Keratinocyte (primary cell): ENCODE data around the gene FTO. TPM values are rescaled to one million over a fixed set of nuclear protein-coding genes. Genes with fewer than 3 reads are reported as not detected.

Source experiments
- DNase-seq: peaks from one replicate; pipeline ENCODE4 v3.0.0-alpha.2; 2011; ENCODE audit warnings: low read depth, missing footprints, low spot score
- FAIRE-seq: peaks from 2 replicates; lab custom pipeline; 2011; peaks lifted over from hg19 to GRCh38; lab: Jason Lieb, UNC
- H2AFZ ChIP-seq: 2 replicates; pipeline ENCODE4 v1.6.0; 2012; ENCODE audit warnings: low read length, control low read depth, inconsistent platforms; ENCODE audit not compliant: control insufficient read depth
- H3K27ac ChIP-seq: 2 replicates; pipeline ENCODE4 v1.5.1; 2011; ENCODE audit warnings: low read length; ENCODE audit not compliant: control insufficient read depth, insufficient read depth
- H3K27me3 ChIP-seq: 3 replicates; pipeline ENCODE4 v1.6.0; 2011; ENCODE audit warnings: low read length; ENCODE audit not compliant: control insufficient read depth, insufficient read depth; ENCODE audit errors: extremely low read depth
- H3K36me3 ChIP-seq, 2 experiments: 2 replicates in 1 of 2; 3 replicates in 1 of 2; pipeline ENCODE4 v1.5.1; 2011; ENCODE audit warnings: low read length in 2 of 2, mild to moderate bottlenecking in 1 of 2; ENCODE audit not compliant: control insufficient read depth in 2 of 2, insufficient read depth in 2 of 2; ENCODE audit errors: extremely low read depth in 1 of 2
- H3K4me1 ChIP-seq: 3 replicates; pipeline ENCODE4 v1.5.1; 2011; ENCODE audit warnings: low read length; ENCODE audit not compliant: control insufficient read depth, insufficient read depth; ENCODE audit errors: extremely low read depth
- H3K4me2 ChIP-seq: 3 replicates; pipeline ENCODE4 v1.6.0; 2011; ENCODE audit warnings: low read depth, low read length; ENCODE audit not compliant: control insufficient read depth, insufficient read depth; ENCODE audit errors: extremely low read depth
- H3K4me3 ChIP-seq, 3 experiments: fragments of 200-600 bp in 1 of 3; sonication (generic) in 1 of 3; 2 replicates in 2 of 3; 3 replicates in 1 of 3; pipeline ENCODE4 v1.5.1; 2011 to 2016; ENCODE audit warnings: low read length in 3 of 3, mild to moderate bottlenecking in 3 of 3, control low read depth in 2 of 3, inconsistent platforms in 1 of 3, low read depth in 1 of 3, mixed read lengths in 1 of 3, mixed run types in 1 of 3, moderate library complexity in 1 of 3; ENCODE audit not compliant: control insufficient read depth in 2 of 3, insufficient read depth in 2 of 3; ENCODE audit errors: extremely low read depth in 1 of 3
- H3K79me2 ChIP-seq: 2 replicates; pipeline ENCODE4 v1.6.0; 2012; ENCODE audit warnings: low read length; ENCODE audit not compliant: control insufficient read depth, insufficient read depth
- H3K9ac ChIP-seq: 3 replicates; pipeline ENCODE4 v1.6.0; 2011; ENCODE audit warnings: low read length; ENCODE audit not compliant: control insufficient read depth, insufficient read depth; ENCODE audit errors: extremely low read depth
- H3K9me1 ChIP-seq: 3 replicates; pipeline ENCODE4 v1.6.0; 2011; ENCODE audit warnings: low read length; ENCODE audit not compliant: control insufficient read depth, insufficient read depth; ENCODE audit errors: extremely low read depth
- H3K9me3 ChIP-seq: 2 replicates; pipeline ENCODE4 v1.5.1; 2012; ENCODE audit warnings: low read depth, low read length; ENCODE audit not compliant: control insufficient read depth
- H4K20me1 ChIP-seq: 3 replicates; pipeline ENCODE4 v1.6.0; 2011; ENCODE audit warnings: low read length; ENCODE audit not compliant: control insufficient read depth, insufficient read depth; ENCODE audit errors: extremely low read depth
- CTCF ChIP-seq, 3 experiments: IDR thresholded peaks in 1 of 3; conservative IDR thresholded peaks in 1 of 3; optimal IDR thresholded peaks in 1 of 3; 2 replicates in 2 of 3; 3 replicates in 1 of 3; pipeline versions ENCODE3 to v1.5.1; 2011; ENCODE audit warnings: low read length in 3 of 3, mild to moderate bottlenecking in 3 of 3, moderate library complexity in 2 of 3, control low read depth in 1 of 3, inconsistent platforms in 1 of 3; ENCODE audit not compliant: insufficient read depth in 2 of 3; ENCODE audit errors: extremely low read depth in 1 of 3
- EZH2 ChIP-seq: IDR thresholded peaks from one replicate; pipeline ENCODE4 v1.6.1; 2012; ENCODE audit warnings: inconsistent platforms, mild to moderate bottlenecking, low read length, moderate library complexity
- dilution Hi-C: fragments of 300-500 bp; cut with MboI; formaldehyde crosslinking; loops from one replicate; pipeline ENCODE4 v1.7.0; 2020; ENCODE audit warnings: low sequenced_read_pairs; ENCODE audit not compliant: extremely low pct_ligation_motif_present
- polyA plus RNA-seq, 5 experiments: library from polyadenylated mRNA; depleted of rRNA in 3 of 5; stranded (reverse) in 3 of 5; stranded (forward) in 1 of 5; unstranded in 1 of 5; fragments of >200 nt; gene quantifications; 1 replicate in 1 of 5; 2 replicates in 3 of 5; 3 replicates in 1 of 5; pipeline versions ENCODE4 v1.2.1 to v1.2.3, GENCODE V29; 2011 to 2012; ENCODE audit warnings: missing spikeins in 2 of 5, low read depth in 1 of 5, low replicate concordance in 1 of 5

The FTO gene
- polyA plus RNA-seq, 1 donor (not counting 4 experiments of a cell fraction or from before 2014, with no cell fraction given): 56.4 TPM

DNA sequence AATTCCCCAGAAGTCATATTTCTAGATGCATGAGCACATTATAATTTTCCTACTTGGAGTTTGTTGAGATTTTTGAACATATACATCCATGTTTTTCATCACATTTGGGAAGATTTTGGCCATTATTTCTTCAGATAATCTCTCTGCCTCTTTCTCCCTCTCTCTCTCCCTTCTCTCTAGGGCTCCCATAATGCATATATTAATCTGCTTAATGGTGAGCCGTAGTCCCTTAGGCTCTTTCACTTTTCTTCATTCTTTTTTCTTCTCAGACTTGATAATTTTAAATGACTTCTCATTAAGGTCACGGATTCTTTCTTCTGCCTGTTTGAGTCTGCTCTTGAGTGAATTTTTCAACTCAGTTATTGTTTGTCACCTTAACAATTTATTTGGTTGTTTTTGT lies 481.1 kb downstream of the FTO start:
- TF ChIP-seq EZH2 (no peak), CTCF (optimal IDR thresholded peaks at IDR 0.05 in 1 of 3, IDR thresholded peaks at IDR 0.05 in 1 of 3, conservative IDR thresholded peaks at IDR 0.05 in 1 of 3; ENCODE audit: extremely low read depth in 1 of 3, insufficient read depth in 2 of 3, low read length in 3 of 3) (no peak)
- H3K79me2 ChIP-seq: no peaks in the 10 kb centered on the region
- no peak overlapping the region for H3K4me3 ChIP-seq
- FAIRE-seq (no peak), DNase-seq (no peak)
- dilution Hi-C loops: no loop called here
- H3K4me1 ChIP-seq: no peaks in the 10 kb centered on the region
- no peaks in the 10 kb centered on the region for H3K27me3 ChIP-seq
- H4K20me1 ChIP-seq: no peaks in the 10 kb centered on the region
- H3K36me3 ChIP-seq: no peaks in the 10 kb centered on the region
- H2AFZ ChIP-seq: no peak overlapping the region
- H3K9me1 ChIP-seq: no peaks in the 10 kb centered on the region
- no peaks in the 10 kb centered on the region for H3K9me3 ChIP-seq
- H3K9ac ChIP-seq: no peak overlapping the region
- no peak overlapping the region for H3K4me2 ChIP-seq
- no peak overlapping the region for H3K27ac ChIP-seq

- FAIRE-seq (no peak), DNase-seq (no peak)
- H3K4me3 ChIP-seq: no peak overlapping the region
- no peak overlapping the region for H3K4me2 ChIP-seq
- H3K79me2 ChIP-seq: no peaks in the 10 kb centered on the region
- H3K9ac ChIP-seq: no peak overlapping the region
- H3K27ac ChIP-seq: no peak overlapping the region
- H4K20me1 ChIP-seq: no peaks in the 10 kb centered on the region
- H3K9me3 ChIP-seq: no peaks in the 10 kb centered on the region
- H2AFZ ChIP-seq: no peak overlapping the region
- no peaks in the 10 kb centered on the region for H3K36me3 ChIP-seq
- no peak for TF ChIP-seq EZH2
- no peak for TF ChIP-seq CTCF (optimal IDR thresholded peaks at IDR 0.05 in 1 of 3, IDR thresholded peaks at IDR 0.05 in 1 of 3, conservative IDR thresholded peaks at IDR 0.05 in 1 of 3; ENCODE audit: extremely low read depth in 1 of 3, insufficient read depth in 2 of 3, low read length in 3 of 3)
- no peaks in the 10 kb centered on the region for H3K9me1 ChIP-seq
- H3K27me3 ChIP-seq: no peaks in the 10 kb centered on the region
- peaks cover 6% of the 10 kb centered on the region for H3K4me1 ChIP-seq
- dilution Hi-C loops: no loop called here
Measured at GRCh38 chr16:54191163-54191562, 487.2 kb downstream of the FTO start.
